SK-MEL-5 (cell line): ENCODE data around the gene KASH5. TPM values are rescaled to one million over a fixed set of nuclear protein-coding genes. Genes with fewer than 3 reads are reported as not detected.
"Not testable (repeated sequence)": the region's sequence is repeated elsewhere in the genome, so short reads cannot be mapped to it uniquely, and the experiment has no call there.

Experiments used
- DNase-seq: peaks from one replicate; pipeline ENCODE4 v3.0.0-alpha.2; 2016; ENCODE audit warnings: low read depth, low spot score
- in situ Hi-C: cut with HindIII; loops from 2 replicates; pipeline ENCODE4 v1.10.0; 2016; ENCODE audit warnings: low sequenced_read_pairs, high pct_unique_total_duplicates, low pct_unique_long_range_greater_than_20kb
- total RNA-seq: library from RNA; depleted of rRNA; stranded (reverse); fragments of >200 nt; shearing (Covaris generic); gene quantifications from 2 replicates; pipeline ENCODE4 v1.2.3, GENCODE V29; 2014

Gene KASH5
- total RNA-seq, 1 experiment from 2014 or later: not detected

GRCh38 chr19:49440439-49441209 lies 52.6 kb downstream of the KASH5 start:
- DNase-seq: no peak
- in situ Hi-C loops: no loop called here

- in situ Hi-C loops: no loop called here
- peak; percentile 59 for DNase-seq
These were observed 53.3 kb downstream of the KASH5 start, which contains the start of gene SLC17A7 for GRCh38 chr19:49441210-49441959. SLC17A7 (minus strand) TSS chr19:49441527; CDS start chr19:49441379, 148 bp downstream.

GRCh38 chr19:49441960-49442350 lies 53.9 kb downstream of the KASH5 start:
- in situ Hi-C loops: no loop called here
- no peak for DNase-seq

- in situ Hi-C loops: no loop called here
- DNase-seq: peak; percentile 62
These were observed 54.3 kb downstream of the KASH5 start for GRCh38 chr19:49442354-49442753.

GRCh38 chr19:49442771-49443365 lies 54.8 kb downstream of the KASH5 start:
- in situ Hi-C loops: no loop called here
- DNase-seq: peak; percentile 92

GRCh38 chr19:49443366-49444099 lies 55.5 kb downstream of the KASH5 start:
- peak; percentile 93 for DNase-seq
- in situ Hi-C loops: no loop called here

- in situ Hi-C loops, DNase-seq: not testable (repeated sequence)
These were observed 56.2 kb downstream of the KASH5 start for GRCh38 chr19:49444100-49444700.

GRCh38 chr19:49445997-49446396 lies 57.9 kb downstream of the KASH5 start:
- in situ Hi-C loops: no loop called here
- DNase-seq: no peak

- peak; percentile 76 for DNase-seq
- in situ Hi-C loops: no loop called here
These were observed 59.7 kb downstream of the KASH5 start for GRCh38 chr19:49447485-49448431.

GRCh38 chr19:49448432-49448786 lies 60.4 kb downstream of the KASH5 start:
- DNase-seq: no peak
- in situ Hi-C loops: no loop called here

- in situ Hi-C loops: no loop called here
- DNase-seq: no peak
These were observed 62.4 kb downstream of the KASH5 start for GRCh38 chr19:49450405-49450804.

- in situ Hi-C loops: no loop called here
- peak; percentile 99 for DNase-seq
These were observed 63.6 kb downstream of the KASH5 start, which contains the start of gene PIH1D1 for GRCh38 chr19:49451430-49452181. PIH1D1 (minus strand) TSS chr19:49451814; CDS start chr19:49451574, 240 bp downstream.

GRCh38 chr19:49453013-49453756 lies 65.1 kb downstream of the KASH5 start, which contains the start of gene ALDH16A1:
ALDH16A1 (plus strand) TSS chr19:49453225; CDS start chr19:49453332, 107 bp downstream.
- in situ Hi-C loops: no loop called here

GRCh38 chr19:49453757-49454240 lies 65.8 kb downstream of the KASH5 start:
- in situ Hi-C loops: no loop called here
- no peak for DNase-seq

More at GRCh38 chr19:49453013-49453756, 65.1 kb downstream of the KASH5 start, which contains the start of gene ALDH16A1:
- peak; percentile 97 for DNase-seq

- in situ Hi-C loops: no loop called here
- no peak for DNase-seq
These were observed 67.7 kb downstream of the KASH5 start for GRCh38 chr19:49455773-49456172.
